HCT116 (cell line): ENCODE measurements around the gene CSF3R.

Source experiments
- EGR1 ChIP-seq: IDR thresholded peaks from 2 replicates; pipeline ENCODE4 v1.6.1; 2012; ENCODE audit warnings: low read depth
- POLR2A ChIP-seq: IDR thresholded peaks from 2 replicates; pipeline ENCODE4 v1.7.0; 2011; ENCODE audit warnings: borderline replicate concordance; ENCODE audit not compliant: insufficient read depth, insufficient read length; ENCODE audit errors: extremely low read depth
- POLR2AphosphoS5 ChIP-seq: IDR thresholded peaks from 2 replicates; pipeline ENCODE4 v1.6.1; 2011; ENCODE audit warnings: mild to moderate bottlenecking, low read depth, low read length, moderate library complexity
- RAD21 ChIP-seq: IDR thresholded peaks from 2 replicates; pipeline ENCODE4 v1.6.1; 2012; ENCODE audit warnings: low read depth, mild to moderate bottlenecking
- SIN3A ChIP-seq: IDR thresholded peaks from 2 replicates; pipeline ENCODE4 v1.6.1; 2012; ENCODE audit warnings: low read depth
- ZFX ChIP-seq: fragments of 450-650 bp; IDR thresholded peaks from 2 replicates; pipeline ENCODE4 v1.6.1; 2017
- ZNF274 ChIP-seq: fragments of 200-500 bp; sonication (Bioruptor generic); IDR thresholded peaks from 2 replicates; pipeline ENCODE4 v1.6.1; 2014; ENCODE audit warnings: mild to moderate bottlenecking, low read depth, low read length, inconsistent platforms
- TF ChIP-seq, protein P1 (sequence below), 3 experiments: fragments of 200-600 bp in 1 of 3; sonication (generic) in 1 of 3; IDR thresholded peaks in 2 of 3; conservative IDR thresholded peaks in 1 of 3; 2 replicates each; pipeline ENCODE4 v1.5.1; 2012 to 2017; ENCODE audit warnings: low read depth in 2 of 3, low read length in 2 of 3, antibody characterized with exemption in 1 of 3, borderline replicate concordance in 1 of 3, control low read depth in 1 of 3, mild to moderate bottlenecking in 1 of 3, mixed read lengths in 1 of 3, mixed run types in 1 of 3, moderate library complexity in 1 of 3; ENCODE audit not compliant: insufficient read depth in 1 of 3
- TF ChIP-seq, protein P2 (sequence below): IDR thresholded peaks from 2 replicates; pipeline ENCODE4 v1.6.1; 2011; ENCODE audit warnings: mild to moderate bottlenecking, low read length, moderate library complexity; ENCODE audit not compliant: insufficient replicate concordance; ENCODE audit errors: extremely low read depth
- TF ChIP-seq, protein P3 (sequence below): IDR thresholded peaks from 2 replicates; pipeline ENCODE4 v1.6.1; 2012

DNA sequence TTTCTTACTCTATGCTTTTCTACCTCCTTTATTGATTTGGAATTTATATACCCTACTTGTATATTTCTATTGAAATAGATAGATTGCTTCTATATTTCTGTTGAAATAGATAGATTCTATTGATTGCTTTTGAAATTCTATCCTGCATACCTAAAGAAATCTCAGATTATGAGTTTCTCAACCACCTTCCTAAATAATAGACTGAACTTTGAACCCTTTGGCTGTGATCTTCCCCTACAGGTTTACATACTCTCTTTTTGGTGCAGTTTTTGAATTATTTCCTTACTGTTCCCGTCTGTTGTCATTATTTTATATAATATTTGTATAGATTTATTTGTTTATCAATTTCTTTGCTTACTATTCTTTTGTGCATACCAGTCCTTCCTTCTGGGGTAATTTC is 20.4 kb upstream of the CSF3R start:
- TF ChIP-seq, protein P1, sequence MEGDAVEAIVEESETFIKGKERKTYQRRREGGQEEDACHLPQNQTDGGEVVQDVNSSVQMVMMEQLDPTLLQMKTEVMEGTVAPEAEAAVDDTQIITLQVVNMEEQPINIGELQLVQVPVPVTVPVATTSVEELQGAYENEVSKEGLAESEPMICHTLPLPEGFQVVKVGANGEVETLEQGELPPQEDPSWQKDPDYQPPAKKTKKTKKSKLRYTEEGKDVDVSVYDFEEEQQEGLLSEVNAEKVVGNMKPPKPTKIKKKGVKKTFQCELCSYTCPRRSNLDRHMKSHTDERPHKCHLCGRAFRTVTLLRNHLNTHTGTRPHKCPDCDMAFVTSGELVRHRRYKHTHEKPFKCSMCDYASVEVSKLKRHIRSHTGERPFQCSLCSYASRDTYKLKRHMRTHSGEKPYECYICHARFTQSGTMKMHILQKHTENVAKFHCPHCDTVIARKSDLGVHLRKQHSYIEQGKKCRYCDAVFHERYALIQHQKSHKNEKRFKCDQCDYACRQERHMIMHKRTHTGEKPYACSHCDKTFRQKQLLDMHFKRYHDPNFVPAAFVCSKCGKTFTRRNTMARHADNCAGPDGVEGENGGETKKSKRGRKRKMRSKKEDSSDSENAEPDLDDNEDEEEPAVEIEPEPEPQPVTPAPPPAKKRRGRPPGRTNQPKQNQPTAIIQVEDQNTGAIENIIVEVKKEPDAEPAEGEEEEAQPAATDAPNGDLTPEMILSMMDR (IDR thresholded peaks at IDR 0.05 in 2 of 3, conservative IDR thresholded peaks at IDR 0.05 in 1 of 3; ENCODE audit: borderline replicate concordance in 1 of 3, insufficient read depth in 1 of 3, low read depth in 2 of 3, low read length in 2 of 3) = no peak
- TF ChIP-seq POLR2AphosphoS5 (no peak), POLR2A (no peak), SIN3A (no peak), ZFX (no peak), ZNF274 (no peak), EGR1 (no peak), RAD21 (no peak)
- TF ChIP-seq, protein P2, sequence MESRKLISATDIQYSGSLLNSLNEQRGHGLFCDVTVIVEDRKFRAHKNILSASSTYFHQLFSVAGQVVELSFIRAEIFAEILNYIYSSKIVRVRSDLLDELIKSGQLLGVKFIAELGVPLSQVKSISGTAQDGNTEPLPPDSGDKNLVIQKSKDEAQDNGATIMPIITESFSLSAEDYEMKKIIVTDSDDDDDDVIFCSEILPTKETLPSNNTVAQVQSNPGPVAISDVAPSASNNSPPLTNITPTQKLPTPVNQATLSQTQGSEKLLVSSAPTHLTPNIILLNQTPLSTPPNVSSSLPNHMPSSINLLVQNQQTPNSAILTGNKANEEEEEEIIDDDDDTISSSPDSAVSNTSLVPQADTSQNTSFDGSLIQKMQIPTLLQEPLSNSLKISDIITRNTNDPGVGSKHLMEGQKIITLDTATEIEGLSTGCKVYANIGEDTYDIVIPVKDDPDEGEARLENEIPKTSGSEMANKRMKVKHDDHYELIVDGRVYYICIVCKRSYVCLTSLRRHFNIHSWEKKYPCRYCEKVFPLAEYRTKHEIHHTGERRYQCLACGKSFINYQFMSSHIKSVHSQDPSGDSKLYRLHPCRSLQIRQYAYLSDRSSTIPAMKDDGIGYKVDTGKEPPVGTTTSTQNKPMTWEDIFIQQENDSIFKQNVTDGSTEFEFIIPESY = no peak
- TF ChIP-seq, protein P3, sequence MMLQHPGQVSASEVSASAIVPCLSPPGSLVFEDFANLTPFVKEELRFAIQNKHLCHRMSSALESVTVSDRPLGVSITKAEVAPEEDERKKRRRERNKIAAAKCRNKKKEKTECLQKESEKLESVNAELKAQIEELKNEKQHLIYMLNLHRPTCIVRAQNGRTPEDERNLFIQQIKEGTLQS = no peak
